GM12892 (cell line): ENCODE data around the gene GGT1.
"Not testable (repeated sequence)": the region's sequence is repeated elsewhere in the genome, so short reads cannot be mapped to it uniquely, and the experiment has no call there.

Experiments used
- POLR2A ChIP-seq: IDR thresholded peaks from 2 replicates; pipeline ENCODE4 v1.6.1; 2011; ENCODE audit warnings: low read depth, low read length, control low read depth
- POLR2AphosphoS5 ChIP-seq: IDR thresholded peaks from 2 replicates; pipeline ENCODE4 v1.6.1; 2011; ENCODE audit warnings: low read depth, low read length, control low read depth

DNA sequence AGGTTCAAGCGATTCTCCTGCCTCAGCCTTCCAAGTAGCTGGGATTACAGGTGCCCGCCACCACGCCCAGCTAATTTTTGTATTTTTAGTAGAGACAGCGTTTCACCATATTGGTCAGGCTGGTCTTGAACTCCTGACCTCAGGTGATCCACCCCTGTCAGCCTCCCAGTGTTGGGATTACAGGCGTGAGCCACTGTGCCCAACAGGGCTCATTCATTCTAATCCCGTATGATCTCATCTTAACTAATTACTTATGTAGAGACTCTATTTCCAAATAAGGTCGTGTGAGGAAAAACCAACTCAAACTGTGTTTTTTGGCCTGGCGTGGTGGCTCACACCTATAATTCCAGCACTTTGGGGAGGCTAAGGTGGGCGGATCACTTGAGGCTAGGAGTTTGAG, 5.9 kb upstream of the GGT1 start:
- TF ChIP-seq POLR2AphosphoS5, POLR2A: not testable (repeated sequence)
